ENCODE data around the gene COL11A2. TPM values are rescaled to one million over a fixed set of nuclear protein-coding genes. Genes with fewer than 3 reads are reported as not detected.

Gene COL11A2
- polyA plus RNA-seq, 1 of the 3 experiments (the other 2 are of a cell fraction) = 0.99 TPM

DNA sequence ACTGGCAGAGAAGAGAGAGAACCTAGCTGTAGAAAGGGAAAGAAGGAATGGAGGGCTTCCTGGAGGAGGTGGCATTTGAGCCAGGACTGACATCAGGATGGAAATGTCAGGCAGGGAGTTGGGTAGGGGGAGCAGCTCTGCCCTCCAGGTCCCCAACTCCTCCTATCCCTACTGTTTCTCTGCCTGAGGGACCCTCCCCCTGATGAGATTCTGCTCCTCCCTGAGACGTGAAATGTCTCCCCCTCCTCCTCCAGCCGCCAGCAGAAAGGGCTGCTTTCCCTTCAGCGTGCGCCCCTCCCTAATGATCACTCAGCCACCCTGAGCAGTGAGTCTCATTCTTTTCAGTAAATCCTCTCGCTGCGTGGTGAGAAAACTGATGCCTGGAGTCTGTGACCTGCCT, 75.8 kb downstream of the COL11A2 start:
- Histone ChIP-seq H3K27ac (ENCODE audit: low read depth in 2 of 2, low read length in 1 of 2) (no peak overlapping the region), H3F3A (replicated peaks; ENCODE audit: insufficient read depth) (no peaks in the 10 kb centered on the region), H3K36me3 (replicated peaks in 1 of 2; ENCODE audit: control insufficient read depth in 1 of 2, insufficient read depth in 2 of 2, low read length in 1 of 2) (no peaks in the 10 kb centered on the region), H3K4me3 (ENCODE audit: low read depth in 2 of 2, low read length in 1 of 2) (no peak overlapping the region), H3K4me2 (peak overlapping the region; percentile 19; the same call in 1 of the 2 replicates), H3K9ac (no peak overlapping the region), H3K9me3 (no peaks in the 10 kb centered on the region), H4K20me1 (ENCODE audit: insufficient read depth) (no peaks in the 10 kb centered on the region), H2AFZ (ENCODE audit: low read depth) (no peak overlapping the region), H3K27me3 (ENCODE audit: insufficient read depth) (peaks cover 37% of the 10 kb centered on the region; the same call in 1 of the 2 replicates), H3K4me1 (ENCODE audit: control insufficient read depth in 1 of 2, insufficient read depth in 2 of 2, low read depth in 1 of 2, low read length in 1 of 2) (no peaks in the 10 kb centered on the region; a peak in 1 of 4 replicates), H3K9me2 (no peaks in the 10 kb centered on the region), H3K79me2 (ENCODE audit: insufficient read depth) (no peaks in the 10 kb centered on the region)
- ChIA-PET CTCF (interaction anchor here (1.1 to 7.0 kb wide), 5 partner anchors 10 to 132 kb away, joined by 3 to 68 read pairs (median 6); no protein-coding TSS in a partner anchor), POLR2A (no interaction called here)
- no peak for TF ChIP-seq FOXM1 (IDR thresholded peaks at IDR 0.05; ENCODE audit: low read depth)
- no peak for TF ChIP-seq TAF1 (IDR thresholded peaks at IDR 0.05; ENCODE audit: borderline replicate concordance, low read depth, low read length)
- TF ChIP-seq, protein P1, sequence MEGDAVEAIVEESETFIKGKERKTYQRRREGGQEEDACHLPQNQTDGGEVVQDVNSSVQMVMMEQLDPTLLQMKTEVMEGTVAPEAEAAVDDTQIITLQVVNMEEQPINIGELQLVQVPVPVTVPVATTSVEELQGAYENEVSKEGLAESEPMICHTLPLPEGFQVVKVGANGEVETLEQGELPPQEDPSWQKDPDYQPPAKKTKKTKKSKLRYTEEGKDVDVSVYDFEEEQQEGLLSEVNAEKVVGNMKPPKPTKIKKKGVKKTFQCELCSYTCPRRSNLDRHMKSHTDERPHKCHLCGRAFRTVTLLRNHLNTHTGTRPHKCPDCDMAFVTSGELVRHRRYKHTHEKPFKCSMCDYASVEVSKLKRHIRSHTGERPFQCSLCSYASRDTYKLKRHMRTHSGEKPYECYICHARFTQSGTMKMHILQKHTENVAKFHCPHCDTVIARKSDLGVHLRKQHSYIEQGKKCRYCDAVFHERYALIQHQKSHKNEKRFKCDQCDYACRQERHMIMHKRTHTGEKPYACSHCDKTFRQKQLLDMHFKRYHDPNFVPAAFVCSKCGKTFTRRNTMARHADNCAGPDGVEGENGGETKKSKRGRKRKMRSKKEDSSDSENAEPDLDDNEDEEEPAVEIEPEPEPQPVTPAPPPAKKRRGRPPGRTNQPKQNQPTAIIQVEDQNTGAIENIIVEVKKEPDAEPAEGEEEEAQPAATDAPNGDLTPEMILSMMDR (IDR thresholded peaks at IDR 0.05) = no peak
- no peak for TF ChIP-seq JUND (IDR thresholded peaks at IDR 0.05)
- TF ChIP-seq MXI1 (IDR thresholded peaks at IDR 0.05; ENCODE audit: low read depth, low read length) = no peak
- no peak for TF ChIP-seq YY1 (IDR thresholded peaks at IDR 0.05; ENCODE audit: low read depth)
- no peak for TF ChIP-seq TCF12 (IDR thresholded peaks at IDR 0.05)
- TF ChIP-seq RXRA (IDR thresholded peaks at IDR 0.05; ENCODE audit: borderline replicate concordance, low read depth) = no peak
- 4% methylated on average over 6 of the region's 6 CpGs for WGBS (ENCODE audit: low lambda C conversion rate)
- no peak for DNase-seq

DNA sequence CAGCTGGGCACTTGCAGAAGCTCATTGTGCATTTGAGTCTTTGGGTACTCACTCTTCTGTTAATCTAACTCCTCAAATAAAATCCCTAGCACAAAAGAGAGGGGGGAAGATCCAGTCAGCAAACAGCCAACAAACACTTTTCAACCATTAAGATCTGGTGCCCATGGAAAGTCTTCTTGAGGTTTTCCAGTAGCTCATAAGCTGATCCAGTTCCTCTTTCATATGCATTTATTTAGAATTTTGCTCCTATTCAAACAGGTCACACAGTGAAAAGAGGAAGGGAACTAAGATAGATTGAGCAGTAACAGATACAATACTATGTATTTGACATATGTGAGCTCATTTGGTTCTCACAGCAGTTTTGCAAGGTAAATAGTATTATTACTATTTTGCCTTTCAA, 77.9 kb downstream of the COL11A2 start:
- DNase-seq = no peak
- ChIA-PET POLR2A (interaction anchor here (0.5 to 0.7 kb wide), 2 partner anchors 112 to 1213 kb away, joined by 3 read pairs; partner anchors contain the start of gene ZBTB12), CTCF (interaction anchor here (0.9 to 1.3 kb wide), 6 partner anchors 10 to 134 kb away, joined by 3 to 6 read pairs (median 3); no protein-coding TSS in a partner anchor)
- no peak overlapping the region for H3K4me3 ChIP-seq (ENCODE audit: low read depth in 2 of 2, low read length in 1 of 2)
- H3K9ac ChIP-seq = no peak overlapping the region
- no peak overlapping the region for H2AFZ ChIP-seq (ENCODE audit: low read depth)
- no peaks in the 10 kb centered on the region for H3K9me2 ChIP-seq
- no peaks in the 10 kb centered on the region for H3K9me3 ChIP-seq
- H3K27ac ChIP-seq (ENCODE audit: low read depth in 2 of 2, low read length in 1 of 2) = no peak overlapping the region
- no peaks in the 10 kb centered on the region for H4K20me1 ChIP-seq (ENCODE audit: insufficient read depth)
- no peak overlapping the region for H3K4me2 ChIP-seq
- no peaks in the 10 kb centered on the region; a peak in 1 of 4 replicates for H3K4me1 ChIP-seq (ENCODE audit: control insufficient read depth in 1 of 2, insufficient read depth in 2 of 2, low read depth in 1 of 2, low read length in 1 of 2)
- H3K79me2 ChIP-seq (ENCODE audit: insufficient read depth) = no peaks in the 10 kb centered on the region
- H3F3A ChIP-seq (replicated peaks; ENCODE audit: insufficient read depth) = no peaks in the 10 kb centered on the region
- H3K27me3 ChIP-seq (ENCODE audit: insufficient read depth) = peaks cover 43% of the 10 kb centered on the region; the same call in 1 of the 2 replicates
- no peaks in the 10 kb centered on the region for H3K36me3 ChIP-seq (replicated peaks in 1 of 2; ENCODE audit: control insufficient read depth in 1 of 2, insufficient read depth in 2 of 2, low read length in 1 of 2)
- TF ChIP-seq SMC3 (IDR thresholded peaks at IDR 0.05; ENCODE audit: low read depth, low read length) (no peak), RXRA (IDR thresholded peaks at IDR 0.05; ENCODE audit: borderline replicate concordance, low read depth) (no peak), JUND (IDR thresholded peaks at IDR 0.05) (no peak), NFIC (IDR thresholded peaks at IDR 0.05; ENCODE audit: borderline replicate concordance) (no peak), GABPA (IDR thresholded peaks at IDR 0.05; ENCODE audit: low read depth) (no peak), RFX5 (IDR thresholded peaks at IDR 0.05; ENCODE audit: low read length) (no peak), YY1 (IDR thresholded peaks at IDR 0.05; ENCODE audit: low read depth) (no peak), RAD21 (IDR thresholded peaks at IDR 0.05; ENCODE audit: low read length) (no peak), GATA2 (CRISPR knock-in tag; IDR thresholded peaks at IDR 0.05) (no peak)
- TF ChIP-seq, protein P1 (IDR thresholded peaks at IDR 0.05) = no peak
- TF ChIP-seq, protein P2, sequence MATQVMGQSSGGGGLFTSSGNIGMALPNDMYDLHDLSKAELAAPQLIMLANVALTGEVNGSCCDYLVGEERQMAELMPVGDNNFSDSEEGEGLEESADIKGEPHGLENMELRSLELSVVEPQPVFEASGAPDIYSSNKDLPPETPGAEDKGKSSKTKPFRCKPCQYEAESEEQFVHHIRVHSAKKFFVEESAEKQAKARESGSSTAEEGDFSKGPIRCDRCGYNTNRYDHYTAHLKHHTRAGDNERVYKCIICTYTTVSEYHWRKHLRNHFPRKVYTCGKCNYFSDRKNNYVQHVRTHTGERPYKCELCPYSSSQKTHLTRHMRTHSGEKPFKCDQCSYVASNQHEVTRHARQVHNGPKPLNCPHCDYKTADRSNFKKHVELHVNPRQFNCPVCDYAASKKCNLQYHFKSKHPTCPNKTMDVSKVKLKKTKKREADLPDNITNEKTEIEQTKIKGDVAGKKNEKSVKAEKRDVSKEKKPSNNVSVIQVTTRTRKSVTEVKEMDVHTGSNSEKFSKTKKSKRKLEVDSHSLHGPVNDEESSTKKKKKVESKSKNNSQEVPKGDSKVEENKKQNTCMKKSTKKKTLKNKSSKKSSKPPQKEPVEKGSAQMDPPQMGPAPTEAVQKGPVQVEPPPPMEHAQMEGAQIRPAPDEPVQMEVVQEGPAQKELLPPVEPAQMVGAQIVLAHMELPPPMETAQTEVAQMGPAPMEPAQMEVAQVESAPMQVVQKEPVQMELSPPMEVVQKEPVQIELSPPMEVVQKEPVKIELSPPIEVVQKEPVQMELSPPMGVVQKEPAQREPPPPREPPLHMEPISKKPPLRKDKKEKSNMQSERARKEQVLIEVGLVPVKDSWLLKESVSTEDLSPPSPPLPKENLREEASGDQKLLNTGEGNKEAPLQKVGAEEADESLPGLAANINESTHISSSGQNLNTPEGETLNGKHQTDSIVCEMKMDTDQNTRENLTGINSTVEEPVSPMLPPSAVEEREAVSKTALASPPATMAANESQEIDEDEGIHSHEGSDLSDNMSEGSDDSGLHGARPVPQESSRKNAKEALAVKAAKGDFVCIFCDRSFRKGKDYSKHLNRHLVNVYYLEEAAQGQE (IDR thresholded peaks at IDR 0.05; ENCODE audit: low read depth, low read length) = no peak
- TF ChIP-seq, protein P3, sequence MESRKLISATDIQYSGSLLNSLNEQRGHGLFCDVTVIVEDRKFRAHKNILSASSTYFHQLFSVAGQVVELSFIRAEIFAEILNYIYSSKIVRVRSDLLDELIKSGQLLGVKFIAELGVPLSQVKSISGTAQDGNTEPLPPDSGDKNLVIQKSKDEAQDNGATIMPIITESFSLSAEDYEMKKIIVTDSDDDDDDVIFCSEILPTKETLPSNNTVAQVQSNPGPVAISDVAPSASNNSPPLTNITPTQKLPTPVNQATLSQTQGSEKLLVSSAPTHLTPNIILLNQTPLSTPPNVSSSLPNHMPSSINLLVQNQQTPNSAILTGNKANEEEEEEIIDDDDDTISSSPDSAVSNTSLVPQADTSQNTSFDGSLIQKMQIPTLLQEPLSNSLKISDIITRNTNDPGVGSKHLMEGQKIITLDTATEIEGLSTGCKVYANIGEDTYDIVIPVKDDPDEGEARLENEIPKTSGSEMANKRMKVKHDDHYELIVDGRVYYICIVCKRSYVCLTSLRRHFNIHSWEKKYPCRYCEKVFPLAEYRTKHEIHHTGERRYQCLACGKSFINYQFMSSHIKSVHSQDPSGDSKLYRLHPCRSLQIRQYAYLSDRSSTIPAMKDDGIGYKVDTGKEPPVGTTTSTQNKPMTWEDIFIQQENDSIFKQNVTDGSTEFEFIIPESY (IDR thresholded peaks at IDR 0.05; ENCODE audit: borderline replicate concordance, low read depth) = no peak
- TF ChIP-seq, protein P4, sequence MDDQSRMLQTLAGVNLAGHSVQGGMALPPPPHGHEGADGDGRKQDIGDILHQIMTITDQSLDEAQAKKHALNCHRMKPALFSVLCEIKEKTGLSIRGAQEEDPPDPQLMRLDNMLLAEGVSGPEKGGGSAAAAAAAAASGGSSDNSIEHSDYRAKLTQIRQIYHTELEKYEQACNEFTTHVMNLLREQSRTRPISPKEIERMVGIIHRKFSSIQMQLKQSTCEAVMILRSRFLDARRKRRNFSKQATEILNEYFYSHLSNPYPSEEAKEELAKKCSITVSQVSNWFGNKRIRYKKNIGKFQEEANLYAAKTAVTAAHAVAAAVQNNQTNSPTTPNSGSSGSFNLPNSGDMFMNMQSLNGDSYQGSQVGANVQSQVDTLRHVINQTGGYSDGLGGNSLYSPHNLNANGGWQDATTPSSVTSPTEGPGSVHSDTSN (IDR thresholded peaks at IDR 0.05) = no peak

Data from SK-N-SH (cell line).